Gastroesophageal sphincter (tissue), 3 donors: ENCODE measurements around the gene RAD51C.

Source experiments
- EP300 ChIP-seq: sonication (generic); formaldehyde crosslinking; IDR thresholded peaks from one replicate; pipeline ENCODE4 v1.6.1; 2017; ENCODE audit warnings: antibody characterized with exemption, mild to moderate bottlenecking
- POLR2A ChIP-seq, 2 donors: fragments of 450-650 bp; IDR thresholded peaks; one replicate each; pipeline ENCODE4 v1.6.1; 2017; ENCODE audit warnings: antibody characterized with exemption in 2 of 2, mild to moderate bottlenecking in 2 of 2, moderate library complexity in 1 of 2
- POLR2AphosphoS5 ChIP-seq: sonication (generic); formaldehyde crosslinking; IDR thresholded peaks from one replicate; pipeline ENCODE4 v1.6.1; 2017; ENCODE audit warnings: antibody characterized with exemption
- TF ChIP-seq, protein P1 (sequence below), 4 experiments: fragments of 200-600 bp in 2 of 4; fragments of 450-650 bp in 2 of 4; sonication (generic) in 1 of 4; IDR thresholded peaks; one replicate each; pipeline ENCODE4 v1.5.1; 2017 to 2019; ENCODE audit warnings: antibody characterized with exemption in 4 of 4, mild to moderate bottlenecking in 2 of 4, moderate library complexity in 2 of 4

DNA sequence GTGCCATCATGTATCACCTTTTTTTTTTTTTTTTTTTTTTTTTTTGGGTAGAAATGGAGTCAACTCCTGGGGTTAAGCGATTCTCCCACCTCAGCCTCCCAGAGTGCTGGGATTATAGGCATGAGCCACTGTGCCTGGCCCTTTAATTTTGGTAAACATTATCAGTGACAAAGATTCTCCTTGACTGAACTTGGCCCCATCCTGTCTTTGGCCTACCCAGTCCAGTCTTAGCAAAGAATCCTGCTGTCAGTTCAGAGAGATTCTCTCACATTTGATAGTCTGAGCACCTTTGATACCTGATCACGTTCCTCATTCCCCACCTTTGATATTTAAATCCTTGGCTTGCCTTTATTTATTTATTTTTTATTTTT, 11.5 kb downstream of the RAD51C start:
- no peak for TF ChIP-seq POLR2AphosphoS5
- TF ChIP-seq, protein P1, sequence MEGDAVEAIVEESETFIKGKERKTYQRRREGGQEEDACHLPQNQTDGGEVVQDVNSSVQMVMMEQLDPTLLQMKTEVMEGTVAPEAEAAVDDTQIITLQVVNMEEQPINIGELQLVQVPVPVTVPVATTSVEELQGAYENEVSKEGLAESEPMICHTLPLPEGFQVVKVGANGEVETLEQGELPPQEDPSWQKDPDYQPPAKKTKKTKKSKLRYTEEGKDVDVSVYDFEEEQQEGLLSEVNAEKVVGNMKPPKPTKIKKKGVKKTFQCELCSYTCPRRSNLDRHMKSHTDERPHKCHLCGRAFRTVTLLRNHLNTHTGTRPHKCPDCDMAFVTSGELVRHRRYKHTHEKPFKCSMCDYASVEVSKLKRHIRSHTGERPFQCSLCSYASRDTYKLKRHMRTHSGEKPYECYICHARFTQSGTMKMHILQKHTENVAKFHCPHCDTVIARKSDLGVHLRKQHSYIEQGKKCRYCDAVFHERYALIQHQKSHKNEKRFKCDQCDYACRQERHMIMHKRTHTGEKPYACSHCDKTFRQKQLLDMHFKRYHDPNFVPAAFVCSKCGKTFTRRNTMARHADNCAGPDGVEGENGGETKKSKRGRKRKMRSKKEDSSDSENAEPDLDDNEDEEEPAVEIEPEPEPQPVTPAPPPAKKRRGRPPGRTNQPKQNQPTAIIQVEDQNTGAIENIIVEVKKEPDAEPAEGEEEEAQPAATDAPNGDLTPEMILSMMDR (IDR thresholded peaks at IDR 0.05) = no peak
- no peak for TF ChIP-seq EP300
- TF ChIP-seq POLR2A (IDR thresholded peaks at IDR 0.05) = no peak
